Osteocyte (in vitro differentiated cells): ENCODE measurements around the gene SEMA3D. TPM values are rescaled to one million over a fixed set of nuclear protein-coding genes. Genes with fewer than 3 reads are reported as not detected.

ENCODE experiments used
- DNase-seq: peaks from one replicate; pipeline ENCODE4 v3.0.0; 2021; ENCODE audit warnings: mixed read lengths; ENCODE audit not compliant: unreplicated experiment; ENCODE audit errors: extremely low spot score
- H3K27ac Mint-ChIP-seq: one replicate; pipeline ENCODE4 v1.8.0; 2021; ENCODE audit warnings: mild to moderate bottlenecking, mixed read lengths; ENCODE audit not compliant: unreplicated experiment
- H3K27me3 Mint-ChIP-seq: one replicate; pipeline ENCODE4 v1.8.0; 2021; ENCODE audit warnings: mixed read lengths; ENCODE audit not compliant: unreplicated experiment
- H3K36me3 Mint-ChIP-seq: one replicate; pipeline ENCODE4 v1.8.0; 2021; ENCODE audit warnings: mixed read lengths; ENCODE audit not compliant: unreplicated experiment
- H3K4me1 Mint-ChIP-seq: one replicate; pipeline ENCODE4 v1.8.0; 2021; ENCODE audit warnings: mixed read lengths; ENCODE audit not compliant: unreplicated experiment
- H3K4me3 Mint-ChIP-seq: one replicate; pipeline ENCODE4 v1.8.0; 2021; ENCODE audit warnings: mild to moderate bottlenecking, moderate library complexity, mixed read lengths; ENCODE audit not compliant: unreplicated experiment
- H3K9me3 Mint-ChIP-seq: one replicate; pipeline ENCODE4 v1.8.0; 2021; ENCODE audit warnings: mixed read lengths; ENCODE audit not compliant: unreplicated experiment
- long read RNA-seq: library from polyadenylated mRNA; unstranded; transcript quantifications from one replicate; pipeline ENCODE4 v2.0.0, GENCODE V29; 2021
- total RNA-seq: library from RNA; stranded (reverse); gene quantifications from 2 replicates; pipeline ENCODE4 v1.2.1, GENCODE V29; 2021
- TF ChIP-seq, protein P1 (sequence below): fragments of 200-600 bp; sonication (generic); IDR thresholded peaks from 2 replicates; pipeline ENCODE4 v1.5.0; 2021; ENCODE audit warnings: antibody characterized with exemption, mild to moderate bottlenecking, moderate library complexity

The SEMA3D gene
- total RNA-seq: 18.6 and 19.4 TPM in 2 replicates
- long read RNA-seq, partial matches to known transcripts: 0 of 25 reads
- long read RNA-seq, other reads (novel, unspliced or antisense): 24 of 25 reads

DNA sequence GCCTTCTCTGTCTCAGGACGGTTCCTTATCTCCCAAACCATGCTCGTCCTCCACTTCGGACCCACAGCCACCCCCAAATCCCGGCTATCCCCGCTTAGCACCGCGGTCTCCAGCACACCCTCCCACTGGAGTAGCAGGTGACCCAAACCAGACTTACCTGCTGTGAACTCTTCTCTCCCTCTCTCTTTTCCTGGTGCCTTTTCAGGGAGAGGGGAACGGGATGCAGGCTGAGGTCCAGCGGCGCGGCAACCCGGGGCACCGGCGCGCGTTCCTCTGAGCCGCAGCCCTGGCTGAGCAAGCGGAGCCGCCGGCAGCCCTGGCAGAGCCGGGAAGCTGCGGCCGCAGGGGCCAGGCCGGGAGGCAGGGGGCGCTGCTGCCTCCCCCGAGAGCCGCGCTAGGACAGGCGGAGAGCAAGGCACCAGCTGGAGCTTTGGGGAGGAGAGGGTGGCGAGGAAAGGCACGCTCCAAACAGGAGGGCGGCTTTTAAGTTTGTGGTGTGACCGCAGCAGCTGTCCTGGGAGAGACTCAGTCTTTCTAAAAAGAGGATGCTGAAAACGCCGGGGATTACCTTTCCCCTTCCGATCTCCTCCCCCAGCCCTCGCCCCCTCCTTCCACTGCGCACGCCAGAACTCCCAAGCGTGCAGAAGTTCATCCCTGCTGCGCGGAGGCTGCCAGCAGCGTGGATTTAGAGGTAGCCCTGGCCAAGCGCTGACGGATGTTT lies at the start of gene SEMA3D:
TSS of gene SEMA3D (minus strand) at position 536 of the 721 bp plus-strand sequence. CDS start 65,165 bp downstream, outside the sequence.
- Mint-ChIP-seq H3K27me3 (no peaks in the 10 kb centered on the region), H3K4me1 (peaks cover 23% of the 10 kb centered on the region), H3K4me3 (peak within 1 kb of the TSS; percentile 87), H3K9me3 (no peaks in the 10 kb centered on the region), H3K27ac (peak within 1 kb of the TSS; percentile 86), H3K36me3 (no peaks in the 10 kb centered on the region)
- peak; percentile 97 for DNase-seq
- TF ChIP-seq, protein P1, sequence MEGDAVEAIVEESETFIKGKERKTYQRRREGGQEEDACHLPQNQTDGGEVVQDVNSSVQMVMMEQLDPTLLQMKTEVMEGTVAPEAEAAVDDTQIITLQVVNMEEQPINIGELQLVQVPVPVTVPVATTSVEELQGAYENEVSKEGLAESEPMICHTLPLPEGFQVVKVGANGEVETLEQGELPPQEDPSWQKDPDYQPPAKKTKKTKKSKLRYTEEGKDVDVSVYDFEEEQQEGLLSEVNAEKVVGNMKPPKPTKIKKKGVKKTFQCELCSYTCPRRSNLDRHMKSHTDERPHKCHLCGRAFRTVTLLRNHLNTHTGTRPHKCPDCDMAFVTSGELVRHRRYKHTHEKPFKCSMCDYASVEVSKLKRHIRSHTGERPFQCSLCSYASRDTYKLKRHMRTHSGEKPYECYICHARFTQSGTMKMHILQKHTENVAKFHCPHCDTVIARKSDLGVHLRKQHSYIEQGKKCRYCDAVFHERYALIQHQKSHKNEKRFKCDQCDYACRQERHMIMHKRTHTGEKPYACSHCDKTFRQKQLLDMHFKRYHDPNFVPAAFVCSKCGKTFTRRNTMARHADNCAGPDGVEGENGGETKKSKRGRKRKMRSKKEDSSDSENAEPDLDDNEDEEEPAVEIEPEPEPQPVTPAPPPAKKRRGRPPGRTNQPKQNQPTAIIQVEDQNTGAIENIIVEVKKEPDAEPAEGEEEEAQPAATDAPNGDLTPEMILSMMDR: peak; percentile 98

DNA sequence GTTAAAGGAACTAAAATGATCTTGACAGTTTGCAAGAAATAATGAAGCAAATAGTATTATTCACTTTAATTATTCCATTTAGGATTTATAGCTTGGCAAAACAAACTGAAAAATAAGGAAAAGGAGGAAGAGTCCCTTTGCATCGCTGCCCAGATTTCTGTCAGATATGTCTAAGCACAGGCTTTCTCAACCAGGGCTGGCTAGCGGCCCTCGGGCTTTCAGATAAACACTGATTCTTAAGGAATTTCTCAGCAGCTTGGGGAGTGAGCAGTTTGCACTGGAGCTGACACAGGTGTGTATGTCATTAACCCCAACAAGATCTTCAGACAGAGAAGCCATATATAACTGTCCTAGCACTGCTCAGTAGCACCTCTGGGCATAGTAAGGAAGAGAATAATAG lies 47.9 kb upstream of the SEMA3D start:
- Mint-ChIP-seq H3K4me3 (no peak overlapping the region), H3K36me3 (no peaks in the 10 kb centered on the region), H3K27me3 (no peaks in the 10 kb centered on the region), H3K4me1 (peaks cover 10% of the 10 kb centered on the region), H3K9me3 (peaks cover 5% of the 10 kb centered on the region), H3K27ac (no peak overlapping the region)
- TF ChIP-seq, protein P1: no peak
- no peak for DNase-seq

DNA sequence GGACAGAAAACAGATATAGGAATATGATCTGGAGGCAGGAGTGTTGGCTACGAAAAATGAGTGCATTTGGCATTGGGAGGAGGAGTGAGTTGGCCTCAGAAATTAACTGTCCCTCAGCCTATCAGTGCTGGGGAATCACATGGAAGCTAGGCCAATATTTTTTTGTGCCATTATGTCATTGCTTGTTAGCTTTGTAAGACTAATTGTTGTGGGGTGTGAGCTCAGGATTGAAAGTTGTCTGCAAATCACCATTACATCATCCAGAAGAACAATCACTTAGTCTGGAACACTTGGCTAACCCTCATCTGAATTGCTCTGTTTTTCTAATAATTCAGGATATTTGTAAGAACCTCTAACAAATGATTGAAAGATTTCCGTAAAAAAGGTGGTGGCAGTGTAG lies 45.2 kb upstream of the SEMA3D start:
- no peak overlapping the region for H3K27ac Mint-ChIP-seq
- DNase-seq: no peak
- TF ChIP-seq, protein P1: no peak

DNA sequence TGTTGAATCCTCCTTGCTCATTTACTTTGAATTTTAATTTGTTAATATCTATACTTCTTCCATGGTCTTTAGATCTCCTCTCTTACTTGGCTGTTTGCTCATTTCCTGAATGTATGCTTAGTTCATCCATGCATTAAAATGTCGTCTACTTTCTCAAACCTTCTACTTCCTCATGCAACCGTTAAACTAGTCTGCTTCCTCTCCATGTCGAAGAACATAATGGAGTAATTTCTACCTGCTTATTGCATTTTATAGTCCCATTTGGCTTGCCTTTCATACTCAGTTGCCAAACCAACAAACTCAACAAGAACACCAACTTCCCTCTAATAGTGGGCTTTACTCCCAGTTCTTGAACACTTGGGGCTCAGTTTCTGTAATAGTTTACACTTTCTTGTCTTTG lies 43.8 kb upstream of the SEMA3D start:
- DNase-seq: no peak
- peak overlapping the region; percentile 19 for H3K27ac Mint-ChIP-seq
- TF ChIP-seq, protein P1: no peak
- H3K4me1 Mint-ChIP-seq: peaks cover 33% of the 10 kb centered on the region
- no peaks in the 10 kb centered on the region for H3K27me3 Mint-ChIP-seq
- no peaks in the 10 kb centered on the region for H3K36me3 Mint-ChIP-seq
- H3K9me3 Mint-ChIP-seq: peaks cover 5% of the 10 kb centered on the region
- no peak overlapping the region for H3K4me3 Mint-ChIP-seq

More for the DNA sequence above, 45.2 kb upstream of the SEMA3D start:
- Mint-ChIP-seq H3K4me1 (peaks cover 25% of the 10 kb centered on the region), H3K36me3 (no peaks in the 10 kb centered on the region), H3K27me3 (no peaks in the 10 kb centered on the region), H3K9me3 (peaks cover 5% of the 10 kb centered on the region), H3K4me3 (no peak overlapping the region)

DNA sequence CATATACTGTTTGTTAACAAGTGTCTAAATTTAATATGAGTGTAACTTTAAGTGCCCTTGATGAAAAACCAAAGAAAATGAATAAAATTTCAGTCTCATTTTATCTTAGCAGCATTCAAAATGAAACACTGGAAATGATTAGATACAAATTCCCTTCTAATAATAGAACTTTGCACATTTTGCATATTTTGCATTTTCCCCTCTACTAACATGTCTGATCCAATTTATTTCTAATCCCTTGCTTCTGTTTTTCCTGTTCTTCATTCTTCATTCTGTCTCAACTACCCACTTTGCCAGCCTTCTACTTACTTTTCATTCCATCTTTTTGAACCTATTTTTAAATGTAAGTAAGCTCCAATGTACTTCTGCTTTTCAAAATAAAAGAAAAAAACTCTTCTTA lies 42.7 kb upstream of the SEMA3D start:
- Mint-ChIP-seq H3K27ac (peak overlapping the region; percentile 59), H3K4me3 (no peak overlapping the region), H3K27me3 (no peaks in the 10 kb centered on the region), H3K4me1 (peaks cover 35% of the 10 kb centered on the region), H3K9me3 (peaks cover 5% of the 10 kb centered on the region), H3K36me3 (no peaks in the 10 kb centered on the region)
- DNase-seq: no peak
- TF ChIP-seq, protein P1: no peak
